Measurements from ENCODE around the gene FBLN1.

FBLN1 gene

GRCh38 chr22:45546333-45547015 lies 43.8 kb downstream of the FBLN1 start:
- no peak overlapping the region for H3K4me3 ChIP-seq (ENCODE audit: low read depth, low read length)
- no peak overlapping the region for H2AFZ ChIP-seq
- H3K9me3 ChIP-seq (ENCODE audit: control insufficient read depth, low read length) = no peaks in the 10 kb centered on the region
- no peak for TF ChIP-seq CTCF (IDR thresholded peaks at IDR 0.05)
- H3K4me1 ChIP-seq = peaks cover 19% of the 10 kb centered on the region
- H3K27ac ChIP-seq = peak overlapping the region; percentile 9
- no peaks in the 10 kb centered on the region for H3K27me3 ChIP-seq (ENCODE audit: control insufficient read depth, insufficient read depth, low read length)
- H3K36me3 ChIP-seq (ENCODE audit: control insufficient read depth, insufficient read depth, low read length) = no peaks in the 10 kb centered on the region
- no peak overlapping the region for H3K4me2 ChIP-seq (ENCODE audit: low read length)
- no peaks in the 10 kb centered on the region for H3K79me2 ChIP-seq
- H3K9ac ChIP-seq = no peak overlapping the region

GRCh38 chr22:45547016-45547345 lies 44.3 kb downstream of the FBLN1 start:
- Histone ChIP-seq H3K27ac (peak overlapping the region; percentile 9), H2AFZ (no peak overlapping the region), H3K4me3 (ENCODE audit: low read depth, low read length) (no peak overlapping the region), H3K4me2 (ENCODE audit: low read length) (no peak overlapping the region), H3K4me1 (peaks cover 19% of the 10 kb centered on the region), H3K9ac (no peak overlapping the region), H3K36me3 (ENCODE audit: control insufficient read depth, insufficient read depth, low read length) (no peaks in the 10 kb centered on the region), H3K27me3 (ENCODE audit: control insufficient read depth, insufficient read depth, low read length) (no peaks in the 10 kb centered on the region), H3K9me3 (ENCODE audit: control insufficient read depth, low read length) (no peaks in the 10 kb centered on the region), H3K79me2 (no peaks in the 10 kb centered on the region)
- TF ChIP-seq CTCF (IDR thresholded peaks at IDR 0.05) = no peak

GRCh38 chr22:45547731-45548130 lies 45.0 kb downstream of the FBLN1 start:
- Histone ChIP-seq H3K4me3 (ENCODE audit: low read depth, low read length) (no peak overlapping the region), H3K4me1 (peaks cover 20% of the 10 kb centered on the region), H3K9me3 (ENCODE audit: control insufficient read depth, low read length) (no peaks in the 10 kb centered on the region), H3K9ac (no peak overlapping the region), H3K27ac (no peak overlapping the region), H2AFZ (no peak overlapping the region), H3K79me2 (no peaks in the 10 kb centered on the region), H3K27me3 (ENCODE audit: control insufficient read depth, insufficient read depth, low read length) (no peaks in the 10 kb centered on the region), H3K36me3 (ENCODE audit: control insufficient read depth, insufficient read depth, low read length) (no peaks in the 10 kb centered on the region), H3K4me2 (ENCODE audit: low read length) (no peak overlapping the region)
- no peak for TF ChIP-seq CTCF (IDR thresholded peaks at IDR 0.05)

- Histone ChIP-seq H3K9ac (no peak overlapping the region), H3K27ac (peak overlapping the region; percentile 56), H2AFZ (no peak overlapping the region), H3K4me1 (peaks cover 20% of the 10 kb centered on the region), H3K36me3 (ENCODE audit: control insufficient read depth, insufficient read depth, low read length) (no peaks in the 10 kb centered on the region), H3K27me3 (ENCODE audit: control insufficient read depth, insufficient read depth, low read length) (no peaks in the 10 kb centered on the region), H3K9me3 (ENCODE audit: control insufficient read depth, low read length) (no peaks in the 10 kb centered on the region), H3K4me3 (ENCODE audit: low read depth, low read length) (no peak overlapping the region), H3K79me2 (no peaks in the 10 kb centered on the region), H3K4me2 (ENCODE audit: low read length) (no peak overlapping the region)
- no peak for TF ChIP-seq CTCF (IDR thresholded peaks at IDR 0.05)
Observed at GRCh38 chr22:45548247-45548840, 45.7 kb downstream of the FBLN1 start.
